Left colon (tissue), 2 donors: ENCODE measurements around the gene TBC1D22A. TPM values are rescaled to one million over a fixed set of nuclear protein-coding genes. Genes with fewer than 3 reads are reported as not detected.
"Not testable (repeated sequence)": the region's sequence is repeated elsewhere in the genome, so short reads cannot be mapped to it uniquely, and the experiment has no call there.

Experiments used
- ATAC-seq: fragments of 200-7000 bp; cut with Tn5 transposase; one replicate; pipeline ENCODE4 v1.9.1; 2020; ENCODE audit warnings: mild to moderate bottlenecking, moderate library complexity
- DNase-seq, 2 donors: peaks; one replicate each; pipeline ENCODE4 v3.0.0-alpha.2; 2020
- intact Hi-C, 2 donors: fragments of 100-400 bp; cut with DNase I in 1 of 2; cut with micrococcal nuclease in 1 of 2; formaldehyde crosslinking; loops; one replicate each; pipeline versions ENCODE4 v1.11.2 to v1.14.0; 2022; cut with DNase I, micrococcal nuclease
- total RNA-seq, 2 donors: library from RNA; stranded (reverse); fragmentation: NEBNext Ultra II Directional; extraction: Animal tissue kit (Norgen Biotek cat#: 25700); gene quantifications; one replicate each; pipeline ENCODE4 v1.2.1, GENCODE V29; 2021
- donor health status: DM: no; HTN: no; CAD: no.
- donor health status: DM: yes; HTN: yes; CAD: no.

The TBC1D22A gene
- total RNA-seq, 2 donors from 2014 or later, result 40.7 to 45.2 TPM

- no peak for DNase-seq
- intact Hi-C loops, result no loop called here
- ATAC-seq, result no peak
Measured at GRCh38 chr22:47127441-47127871, 365.0 kb downstream of the TBC1D22A start.

GRCh38 chr22:47128216-47128615, 365.8 kb downstream of the TBC1D22A start:
- ATAC-seq, result no peak

GRCh38 chr22:47128622-47129215, 366.3 kb downstream of the TBC1D22A start:
- ATAC-seq (no peak), DNase-seq (no peak)
- intact Hi-C loops, result no loop called here

More at GRCh38 chr22:47128216-47128615, 365.8 kb downstream of the TBC1D22A start:
- intact Hi-C loops, result no loop called here
- DNase-seq, result peak in 1 of 2 donors; percentile 7

- peak; percentile 77 to 90 for DNase-seq
Measured at GRCh38 chr22:47129902-47130635, 367.6 kb downstream of the TBC1D22A start.

GRCh38 chr22:47130883-47131631, 368.6 kb downstream of the TBC1D22A start:
- DNase-seq (no peak), ATAC-seq (no peak)
- intact Hi-C loops, result no loop called here

More at GRCh38 chr22:47129902-47130635, 367.6 kb downstream of the TBC1D22A start:
- ATAC-seq, result peak; percentile 97
- intact Hi-C loops, result no loop called here

- intact Hi-C loops, result no loop called here
- DNase-seq (no peak), ATAC-seq (no peak)
Measured at GRCh38 chr22:47131632-47132427, 369.4 kb downstream of the TBC1D22A start.

- no peak for DNase-seq
- no peak for ATAC-seq
- intact Hi-C loops, result no loop called here
Measured at GRCh38 chr22:47132428-47132825, 370.0 kb downstream of the TBC1D22A start.

GRCh38 chr22:47133061-47133969, 370.9 kb downstream of the TBC1D22A start:
- DNase-seq (no peak), ATAC-seq (no peak)
- intact Hi-C loops, result no loop called here

GRCh38 chr22:47134222-47134621, 371.8 kb downstream of the TBC1D22A start:
- DNase-seq (no peak), ATAC-seq (no peak)
- intact Hi-C loops, result no loop called here

GRCh38 chr22:47135338-47135737, 372.9 kb downstream of the TBC1D22A start:
- ATAC-seq (no peak), DNase-seq (no peak)
- intact Hi-C loops, result no loop called here

GRCh38 chr22:47136050-47136449, 373.6 kb downstream of the TBC1D22A start:
- ATAC-seq, result no peak
- no peak for DNase-seq
- intact Hi-C loops, result no loop called here

GRCh38 chr22:47136671-47137070, 374.2 kb downstream of the TBC1D22A start:
- ATAC-seq (no peak), DNase-seq (no peak)
- intact Hi-C loops, result no loop called here

GRCh38 chr22:47139013-47139789, 376.8 kb downstream of the TBC1D22A start:
- intact Hi-C loops, result no loop called here
- DNase-seq (no peak), ATAC-seq (no peak)

GRCh38 chr22:47139790-47140119, 377.3 kb downstream of the TBC1D22A start:
- ATAC-seq, result no peak
- DNase-seq, result no peak
- intact Hi-C loops, result no loop called here

GRCh38 chr22:47140975-47141374, 378.5 kb downstream of the TBC1D22A start:
- intact Hi-C loops, DNase-seq, ATAC-seq: not testable (repeated sequence)

GRCh38 chr22:47142427-47143046, 380.1 kb downstream of the TBC1D22A start:
- no peak for DNase-seq
- no peak for ATAC-seq
- intact Hi-C loops, result no loop called here
